ENCODE results near the gene CORO2A. TPM values are rescaled to one million over a fixed set of nuclear protein-coding genes. Genes with fewer than 3 reads are reported as not detected.
A peak's percentile ranks its signal among the peaks of the same experiment; 100 is the strongest.

The CORO2A gene
- total RNA-seq, 5 donors from 2014 or later (not counting 1 experiment from before 2014, with no cell fraction given) = 9.1 to 12.4 (median 10.8) TPM

DNA sequence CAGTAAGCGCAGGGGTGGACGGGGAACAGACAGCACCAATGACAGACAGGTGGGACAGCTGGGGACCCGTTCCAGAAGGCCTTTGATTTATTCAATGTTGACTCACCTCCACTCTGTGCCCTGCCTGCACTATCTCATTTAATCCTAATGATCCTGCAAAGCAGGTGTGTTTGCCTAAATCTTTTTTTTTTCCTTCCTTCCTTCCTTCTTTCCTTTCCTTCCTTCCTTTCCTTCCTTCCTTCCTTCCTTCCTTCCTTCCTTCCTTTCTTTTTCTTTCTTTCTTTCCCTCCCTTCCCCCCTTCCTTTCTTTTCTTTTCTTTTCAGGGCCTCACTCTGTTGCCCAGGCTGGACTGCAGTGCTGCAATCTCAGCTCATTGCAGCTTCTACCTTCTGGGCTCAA is 17.1 kb upstream of the CORO2A start:
- H3K9me3 ChIP-seq = no peaks in the 10 kb centered on the region
- 82% methylated on average over 3 of the region's 3 CpGs for WGBS (ENCODE audit: insufficient coverage)
- Mint-ChIP-seq H3K27ac (no peak overlapping the region), H3K4me1 (peaks cover 5 to 6% (median 5%) of the 10 kb centered on the region in 3 donors), H3K36me3 (peaks cover 19% of the 10 kb centered on the region), H3K9me3 (no peaks in the 10 kb centered on the region), H3K4me3 (no peak overlapping the region), H3K27me3 (no peaks in the 10 kb centered on the region)
- ChIA-PET POLR2A (no interaction called here), CTCF (interaction anchor here in 1 of 2 donors (0.6 to 0.7 kb wide), 2 partner anchors 50 to 89 kb away, joined by 3 to 7 read pairs; no protein-coding TSS in a partner anchor)
- H3K36me3 ChIP-seq (ENCODE audit: control insufficient read depth in 2 of 2, extremely low read depth in 1 of 2, insufficient read depth in 1 of 2, low read length in 1 of 2) = peaks cover 6 to 10% of the 10 kb centered on the region in 2 donors
- H3K4me3 ChIP-seq (ENCODE audit: control insufficient read depth in 1 of 2, extremely low read depth in 1 of 2, low read length in 1 of 2) = no peak overlapping the region
- no peak overlapping the region for H3K27ac ChIP-seq (ENCODE audit: low read length)
- peaks cover 0 to 10% of the 10 kb centered on the region in 2 experiments for H3K4me1 ChIP-seq (ENCODE audit: control insufficient read depth in 1 of 2, extremely low read depth in 1 of 2, insufficient read depth in 2 of 2, low read length in 2 of 2)
- H3K27me3 ChIP-seq (replicated peaks in 1 of 2; ENCODE audit: control insufficient read depth in 2 of 2, extremely low read depth in 1 of 2, insufficient read depth in 2 of 2, low read length in 1 of 2) = no peaks in the 10 kb centered on the region
- no peak for DNase-seq
- ATAC-seq (replicated peaks in 1 of 4) = no peak

GRCh38 chr9:98208635-98209034 is 16.2 kb upstream of the CORO2A start:
- DNase-seq = no peak
- no peak for ATAC-seq (replicated peaks in 1 of 4)
- Histone ChIP-seq H3K27ac (ENCODE audit: low read length) (no peak overlapping the region), H3K9me3 (no peaks in the 10 kb centered on the region), H3K4me1 (ENCODE audit: control insufficient read depth in 1 of 2, extremely low read depth in 1 of 2, insufficient read depth in 2 of 2, low read length in 2 of 2) (peaks cover 0 to 10% of the 10 kb centered on the region in 2 experiments), H3K36me3 (ENCODE audit: control insufficient read depth in 2 of 2, extremely low read depth in 1 of 2, insufficient read depth in 1 of 2, low read length in 1 of 2) (peaks cover 5 to 10% of the 10 kb centered on the region in 2 donors), H3K4me3 (ENCODE audit: control insufficient read depth in 1 of 2, extremely low read depth in 1 of 2, low read length in 1 of 2) (no peak overlapping the region), H3K27me3 (replicated peaks in 1 of 2; ENCODE audit: control insufficient read depth in 2 of 2, extremely low read depth in 1 of 2, insufficient read depth in 2 of 2, low read length in 1 of 2) (no peaks in the 10 kb centered on the region)
- peaks cover 5 to 6% (median 5%) of the 10 kb centered on the region in 3 donors for H3K4me1 Mint-ChIP-seq
- WGBS (ENCODE audit: insufficient coverage) = 92% methylated on average over 4 of the region's 20 CpGs
- ChIA-PET CTCF (interaction anchor here in 1 of 2 donors (0.6 to 1.6 kb wide), 2 partner anchors 56 to 142 kb away, joined by 5 to 6 read pairs; no protein-coding TSS in a partner anchor), POLR2A (no interaction called here)
- no peaks in the 10 kb centered on the region for H3K9me3 Mint-ChIP-seq
- H3K27me3 Mint-ChIP-seq = no peaks in the 10 kb centered on the region
- H3K4me3 Mint-ChIP-seq = no peak overlapping the region
- H3K36me3 Mint-ChIP-seq = peaks cover 15% of the 10 kb centered on the region
- no peak overlapping the region for H3K27ac Mint-ChIP-seq

DNA sequence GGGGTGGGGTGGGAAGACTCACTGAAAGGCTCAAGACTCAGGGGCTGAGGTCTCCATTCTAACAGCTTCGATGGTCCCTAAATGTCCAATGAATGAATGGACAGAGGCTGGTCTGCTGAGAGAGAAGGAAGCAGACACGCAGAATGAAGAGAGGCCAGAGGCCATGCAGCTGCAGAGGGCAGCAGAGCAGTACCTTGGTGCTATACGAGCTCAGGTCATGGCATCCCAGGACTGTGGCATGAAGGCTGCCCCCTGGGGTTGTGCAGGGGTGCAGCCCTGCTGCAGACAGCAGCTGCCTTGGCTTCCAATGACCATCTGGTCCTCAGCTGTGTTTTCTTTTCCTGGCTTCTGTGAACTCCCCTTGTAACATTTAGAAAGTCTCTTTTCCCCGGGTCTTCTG is 15.2 kb upstream of the CORO2A start:
- DNase-seq (no peak), ATAC-seq (replicated peaks in 1 of 4) (no peak)
- no peak overlapping the region for H3K4me3 Mint-ChIP-seq
- 92% methylated on average over 4 of the region's 4 CpGs for WGBS (ENCODE audit: insufficient coverage)
- H3K9me3 Mint-ChIP-seq = no peaks in the 10 kb centered on the region
- H3K4me1 ChIP-seq (ENCODE audit: control insufficient read depth in 1 of 2, extremely low read depth in 1 of 2, insufficient read depth in 2 of 2, low read length in 2 of 2) = peaks cover 0 to 10% of the 10 kb centered on the region in 2 experiments
- no peak overlapping the region for H3K27ac ChIP-seq (ENCODE audit: low read length)
- H3K9me3 ChIP-seq = no peaks in the 10 kb centered on the region
- no peak overlapping the region for H3K4me3 ChIP-seq (ENCODE audit: control insufficient read depth in 1 of 2, extremely low read depth in 1 of 2, low read length in 1 of 2)
- H3K4me1 Mint-ChIP-seq = peaks cover 5 to 6% (median 5%) of the 10 kb centered on the region in 3 donors
- peaks cover 5 to 8% of the 10 kb centered on the region in 2 donors for H3K36me3 ChIP-seq (ENCODE audit: control insufficient read depth in 2 of 2, extremely low read depth in 1 of 2, insufficient read depth in 1 of 2, low read length in 1 of 2)
- no peak overlapping the region for H3K27ac Mint-ChIP-seq
- ChIA-PET CTCF (interaction anchor here in 1 of 2 donors (1.6 kb wide), 1 partner anchor 57 kb away, joined by 5 read pairs; no protein-coding TSS in a partner anchor), POLR2A (no interaction called here)
- H3K27me3 ChIP-seq (replicated peaks in 1 of 2; ENCODE audit: control insufficient read depth in 2 of 2, extremely low read depth in 1 of 2, insufficient read depth in 2 of 2, low read length in 1 of 2) = no peaks in the 10 kb centered on the region
- H3K36me3 Mint-ChIP-seq = peaks cover 11% of the 10 kb centered on the region
- H3K27me3 Mint-ChIP-seq = no peaks in the 10 kb centered on the region

DNA sequence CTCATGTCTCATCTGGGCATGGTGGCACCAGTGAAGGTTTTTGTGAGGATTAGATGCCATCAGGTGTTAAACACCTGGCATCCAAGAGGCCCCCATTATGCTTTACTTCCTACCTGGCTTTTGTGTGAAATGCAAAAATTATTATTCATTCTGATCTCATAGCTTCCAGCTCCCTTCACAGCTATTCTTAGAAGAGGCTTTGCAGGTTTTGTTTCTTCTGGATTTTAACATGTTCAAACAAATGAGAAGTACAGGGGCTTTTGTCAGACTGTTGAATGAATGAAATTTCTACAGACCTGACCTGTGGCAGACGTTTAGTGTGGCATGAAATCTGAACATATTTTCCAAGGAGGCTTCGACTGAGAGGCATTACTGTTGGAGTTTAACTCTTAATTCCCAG is 14.3 kb upstream of the CORO2A start:
- Histone ChIP-seq H3K36me3 (ENCODE audit: control insufficient read depth in 2 of 2, extremely low read depth in 1 of 2, insufficient read depth in 1 of 2, low read length in 1 of 2) (peaks cover 2 to 8% of the 10 kb centered on the region in 2 donors), H3K27ac (ENCODE audit: low read length) (no peak overlapping the region), H3K27me3 (replicated peaks in 1 of 2; ENCODE audit: control insufficient read depth in 2 of 2, extremely low read depth in 1 of 2, insufficient read depth in 2 of 2, low read length in 1 of 2) (no peaks in the 10 kb centered on the region), H3K4me3 (ENCODE audit: control insufficient read depth in 1 of 2, extremely low read depth in 1 of 2, low read length in 1 of 2) (no peak overlapping the region), H3K4me1 (ENCODE audit: control insufficient read depth in 1 of 2, extremely low read depth in 1 of 2, insufficient read depth in 2 of 2, low read length in 2 of 2) (peaks cover 0 to 10% of the 10 kb centered on the region in 2 experiments), H3K9me3 (no peaks in the 10 kb centered on the region)
- ChIA-PET POLR2A (no interaction called here), CTCF (interaction anchor here in 1 of 2 donors (0.6 to 0.9 kb wide), 2 partner anchors 10 to 264 kb away, joined by 3 to 5 read pairs; no protein-coding TSS in a partner anchor)
- Mint-ChIP-seq H3K9me3 (no peaks in the 10 kb centered on the region), H3K27me3 (no peaks in the 10 kb centered on the region), H3K4me3 (no peak overlapping the region), H3K27ac (peak overlapping the region; percentile 19 to 59), H3K36me3 (peaks cover 11% of the 10 kb centered on the region), H3K4me1 (peaks cover 5 to 6% (median 5%) of the 10 kb centered on the region in 3 donors)
- no peak for DNase-seq
- WGBS (ENCODE audit: insufficient coverage) = no CpG with 5 or more reads among the region's 2 CpGs
- ATAC-seq (replicated peaks in 1 of 4) = no peak

DNA sequence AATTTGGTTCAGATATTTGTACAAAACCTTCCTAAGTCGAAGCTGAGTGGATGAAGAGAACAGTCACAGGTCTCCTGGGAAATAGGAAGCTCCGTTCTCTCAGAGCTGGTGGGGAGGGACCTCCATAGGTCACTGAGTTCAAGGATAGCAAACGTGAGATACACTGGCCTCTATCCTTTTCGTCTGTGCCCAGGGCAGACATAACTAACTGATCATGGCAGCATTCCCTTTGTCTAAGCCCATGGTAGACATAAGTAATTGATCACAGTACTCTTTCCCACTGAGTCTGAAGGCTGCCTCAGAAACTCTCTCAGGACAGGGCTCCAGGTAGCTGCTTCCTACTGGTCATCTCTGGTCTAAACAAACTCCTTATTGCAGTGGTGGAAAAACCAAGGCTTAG is 12.3 kb upstream of the CORO2A start:
- no peak for ATAC-seq (replicated peaks in 1 of 4)
- Histone ChIP-seq H3K36me3 (ENCODE audit: control insufficient read depth in 2 of 2, extremely low read depth in 1 of 2, insufficient read depth in 1 of 2, low read length in 1 of 2) (peaks cover 2 to 4% of the 10 kb centered on the region in 2 donors), H3K4me3 (ENCODE audit: control insufficient read depth in 1 of 2, extremely low read depth in 1 of 2, low read length in 1 of 2) (no peak overlapping the region), H3K4me1 (ENCODE audit: control insufficient read depth in 1 of 2, extremely low read depth in 1 of 2, insufficient read depth in 2 of 2, low read length in 2 of 2) (peaks cover 0 to 10% of the 10 kb centered on the region in 2 experiments), H3K27me3 (replicated peaks in 1 of 2; ENCODE audit: control insufficient read depth in 2 of 2, extremely low read depth in 1 of 2, insufficient read depth in 2 of 2, low read length in 1 of 2) (no peaks in the 10 kb centered on the region), H3K9me3 (no peaks in the 10 kb centered on the region), H3K27ac (ENCODE audit: low read length) (no peak overlapping the region)
- Mint-ChIP-seq H3K9me3 (no peaks in the 10 kb centered on the region), H3K27ac (no peak overlapping the region), H3K4me3 (no peak overlapping the region), H3K27me3 (no peaks in the 10 kb centered on the region), H3K4me1 (peaks cover 5 to 6% (median 5%) of the 10 kb centered on the region in 3 donors), H3K36me3 (peaks cover 13% of the 10 kb centered on the region)
- WGBS (ENCODE audit: insufficient coverage) = 91% methylated on average over 4 of the region's 4 CpGs
- ChIA-PET POLR2A (interaction anchor here in 1 of 2 donors (0.6 kb wide), 2 partner anchors 251 to 265 kb away, joined by 3 to 6 read pairs; no protein-coding TSS in a partner anchor), CTCF (interaction anchor here in 1 of 2 donors (1.1 kb wide), 1 partner anchor 11 kb away, joined by 4 read pairs; no protein-coding TSS in a partner anchor)
- no peak for DNase-seq

DNA sequence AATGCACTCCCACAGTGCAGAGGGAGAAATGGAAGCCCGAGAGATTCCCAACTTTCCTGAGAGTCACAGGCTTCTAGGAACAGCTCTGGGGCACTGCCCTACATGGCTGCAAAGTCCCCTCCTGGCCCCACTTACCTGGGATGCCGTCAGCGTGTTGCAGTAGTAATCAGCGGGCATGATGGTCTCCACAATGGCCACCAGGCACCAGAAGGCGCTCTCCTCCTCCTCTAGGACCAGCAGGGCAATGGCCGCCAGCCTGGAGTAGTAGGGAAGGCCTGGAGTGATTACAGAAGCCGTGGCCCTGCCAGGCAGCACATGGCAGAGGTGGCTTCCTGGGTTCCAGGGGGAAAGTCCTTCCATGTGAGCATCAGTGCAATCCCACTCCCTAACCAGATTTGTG is 10.7 kb upstream of the CORO2A start:
- POLR2A ChIA-PET = no interaction called here
- no peak overlapping the region for H3K27ac ChIP-seq (ENCODE audit: low read length)
- Mint-ChIP-seq H3K4me3 (no peak overlapping the region), H3K4me1 (peaks cover 5 to 6% (median 5%) of the 10 kb centered on the region in 3 donors), H3K9me3 (no peaks in the 10 kb centered on the region), H3K36me3 (peaks cover 13% of the 10 kb centered on the region), H3K27ac (no peak overlapping the region), H3K27me3 (no peaks in the 10 kb centered on the region)
- WGBS (ENCODE audit: insufficient coverage) = 73% methylated on average over 3 of the region's 7 CpGs
- no peaks in the 10 kb centered on the region for H3K9me3 ChIP-seq
- peaks cover 0 to 2% of the 10 kb centered on the region in 2 donors for H3K36me3 ChIP-seq (ENCODE audit: control insufficient read depth in 2 of 2, extremely low read depth in 1 of 2, insufficient read depth in 1 of 2, low read length in 1 of 2)
- H3K4me1 ChIP-seq (ENCODE audit: control insufficient read depth in 1 of 2, extremely low read depth in 1 of 2, insufficient read depth in 2 of 2, low read length in 2 of 2) = peaks cover 0 to 10% of the 10 kb centered on the region in 2 experiments
- DNase-seq (no peak), ATAC-seq (replicated peaks in 1 of 4) (no peak)
- H3K27me3 ChIP-seq (replicated peaks in 1 of 2; ENCODE audit: control insufficient read depth in 2 of 2, extremely low read depth in 1 of 2, insufficient read depth in 2 of 2, low read length in 1 of 2) = no peaks in the 10 kb centered on the region
- CTCF ChIA-PET = no interaction called here
- H3K4me3 ChIP-seq (ENCODE audit: control insufficient read depth in 1 of 2, extremely low read depth in 1 of 2, low read length in 1 of 2) = no peak overlapping the region
